ENCODE data around the gene HMSD.
"Not testable (repeated sequence)": the region's sequence is repeated elsewhere in the genome, so short reads cannot be mapped to it uniquely, and the experiment has no call there.

The HMSD gene, protein sequence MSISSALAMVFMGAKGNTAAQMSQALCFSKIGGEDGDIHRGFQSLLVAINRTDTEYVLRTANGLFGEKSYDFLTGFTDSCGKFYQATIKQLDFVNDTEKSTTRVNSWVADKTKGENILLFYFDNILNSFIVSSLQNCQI

DNA sequence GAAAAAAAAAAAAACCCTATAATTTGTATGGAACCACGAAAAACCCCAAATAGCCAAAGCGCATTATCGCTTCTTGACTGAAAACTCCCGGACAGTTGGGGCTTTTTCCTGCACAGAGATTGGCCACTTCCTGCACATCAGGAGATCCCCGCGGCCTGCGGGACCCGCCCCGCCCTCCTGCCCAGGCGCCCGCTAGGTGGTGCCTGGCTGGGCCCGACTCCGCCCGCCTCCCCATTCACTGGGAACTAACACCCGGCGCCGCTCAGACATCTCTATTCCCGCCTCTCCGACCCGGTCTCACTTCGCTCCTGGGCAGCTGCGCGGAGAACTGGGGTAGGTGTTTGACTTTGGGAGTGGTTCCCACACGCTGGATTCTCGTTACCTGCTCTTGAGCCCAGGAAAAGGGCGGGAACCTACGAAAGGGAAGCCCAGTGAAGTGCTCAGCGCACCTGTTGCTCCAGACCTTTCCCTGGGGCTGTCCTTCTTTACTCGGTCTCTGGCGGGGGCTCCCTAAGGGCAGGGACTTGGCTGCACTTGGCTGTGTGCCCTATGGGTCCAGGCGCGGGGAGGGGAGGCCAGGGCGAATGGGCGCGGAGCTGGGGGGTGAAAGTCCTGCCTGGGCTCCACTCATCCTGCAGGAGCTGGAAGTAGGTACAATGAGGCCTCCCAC is at the start of gene HMSD:
Gene HMSD (plus strand): TSS at position 234 of the 670 bp plus-strand sequence. CDS start 4,155 bp downstream, outside the sequence.
- ATAC-seq (peak; percentile 92), DNase-seq (peak; percentile 79)

DNA sequence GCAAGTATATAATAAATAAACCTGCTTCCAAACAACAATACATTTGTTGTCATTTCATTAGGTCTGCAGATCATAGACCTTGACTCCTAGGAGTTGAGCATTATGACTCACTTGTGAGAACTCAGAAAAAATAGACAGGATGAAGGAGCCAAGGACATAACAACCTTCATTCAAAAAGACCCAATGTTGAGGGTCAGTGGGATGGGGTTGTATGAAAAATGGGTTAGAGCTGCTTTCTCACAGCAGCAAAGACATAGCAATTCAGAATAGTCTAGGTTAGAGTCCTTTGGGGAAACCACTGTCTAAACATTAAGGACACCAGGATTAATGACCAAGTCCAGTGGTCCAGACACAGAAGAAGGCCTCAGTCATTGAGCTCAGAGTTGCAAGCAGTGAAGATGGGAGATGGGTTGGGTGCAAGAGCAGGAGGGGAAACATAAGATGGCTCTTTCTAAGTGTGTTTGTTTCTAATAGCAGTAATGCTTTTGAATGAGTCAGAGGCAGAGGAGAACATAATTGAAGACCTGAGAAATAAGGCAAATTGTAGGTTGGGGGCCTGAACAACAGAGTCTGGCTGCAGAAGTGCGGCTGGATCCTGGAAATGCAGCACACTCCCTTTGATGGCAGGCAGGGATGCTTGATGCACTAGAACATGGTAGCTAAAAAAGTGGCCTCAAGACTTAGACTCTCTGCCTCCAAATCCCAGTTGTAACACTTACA is 45.1 kb upstream of the HMSD start:
- ATAC-seq (no peak), DNase-seq (no peak)

DNA sequence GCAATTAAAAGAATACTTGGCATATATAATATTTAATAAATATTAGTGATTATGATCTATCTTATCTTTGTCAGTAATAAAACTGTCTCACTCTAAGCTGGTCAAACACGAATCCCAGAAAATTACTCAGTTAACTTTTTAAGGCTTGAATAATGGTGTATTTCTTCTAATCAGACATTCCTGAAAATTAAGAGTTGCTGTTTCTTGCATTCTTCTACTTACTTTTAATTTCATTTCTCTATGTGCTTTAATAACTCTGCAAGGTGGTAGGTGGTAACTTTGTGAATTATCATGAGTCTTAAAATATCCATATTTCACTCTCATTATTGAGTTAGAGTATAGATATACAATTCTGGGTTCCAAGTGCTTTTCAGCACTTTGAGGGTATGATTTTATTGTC is 44.4 kb upstream of the HMSD start:
- ATAC-seq = no peak
- no peak for DNase-seq

DNA sequence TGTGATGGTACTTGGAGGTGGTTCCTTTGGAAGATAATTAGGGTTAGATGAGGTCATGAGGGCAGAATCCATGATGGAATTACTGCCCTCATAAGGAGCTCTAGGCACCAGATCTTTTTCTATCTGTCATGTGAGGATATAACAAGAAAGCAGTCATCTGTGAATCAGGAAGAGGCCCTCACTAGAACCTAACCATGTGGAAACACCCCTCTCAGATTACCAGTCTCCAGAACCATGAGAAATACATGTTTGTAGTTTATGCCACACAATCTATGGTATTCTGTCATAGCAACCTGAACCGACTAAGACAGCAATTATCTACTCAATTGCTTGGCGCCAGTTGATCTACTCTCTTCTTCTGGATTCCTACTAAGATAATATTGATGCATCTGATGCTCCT is 43.7 kb upstream of the HMSD start:
- no peak for ATAC-seq

DNA sequence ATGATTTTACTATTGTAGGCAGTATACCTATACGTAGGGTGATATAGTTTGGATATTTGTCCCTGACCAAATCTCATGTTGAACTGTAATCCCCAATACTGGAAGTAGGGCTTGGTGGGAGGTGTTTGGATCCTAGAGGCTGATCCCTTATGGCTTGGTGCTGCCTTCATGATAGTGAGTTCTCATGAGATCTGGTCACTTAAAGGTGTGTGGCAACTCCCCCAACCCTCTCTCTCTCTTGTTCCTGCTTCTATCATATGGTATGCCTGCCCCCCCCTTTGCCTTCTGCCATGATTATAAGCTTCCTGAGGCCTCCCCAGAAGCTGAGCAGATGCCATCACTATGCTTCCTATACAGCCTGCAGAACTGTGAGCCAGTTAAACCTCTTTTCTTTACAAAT is 43.0 kb upstream of the HMSD start:
- ATAC-seq = no peak

More for the DNA sequence above, 43.7 kb upstream of the HMSD start:
- no peak for DNase-seq

DNA sequence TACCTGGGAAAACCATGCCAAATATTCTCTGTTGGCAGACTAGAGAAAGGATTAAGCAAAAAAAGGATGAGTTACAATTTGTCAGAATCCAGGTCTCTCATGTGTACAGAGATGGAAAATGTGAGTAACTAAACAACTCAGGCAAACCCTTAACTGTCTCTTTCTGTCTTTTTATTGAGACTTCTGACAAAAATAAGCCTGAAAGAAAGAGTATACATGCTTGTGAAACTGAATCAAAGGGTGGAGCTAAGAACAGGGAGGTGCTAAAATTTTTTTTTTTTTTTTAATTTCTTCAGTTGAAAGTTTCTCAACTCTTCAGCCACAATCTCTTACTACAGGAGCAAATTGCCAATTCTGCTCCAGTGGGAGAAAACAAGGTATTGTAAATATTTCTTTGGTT is 41.4 kb upstream of the HMSD start, which contains the start of gene SERPINB10:
Gene SERPINB10 (plus strand): TSS at position 295 of the 400 bp plus-strand sequence. CDS start 7,553 bp downstream, outside the sequence.
- no peak for DNase-seq
- ATAC-seq = no peak

More for the DNA sequence above, 43.0 kb upstream of the HMSD start:
- DNase-seq = no peak

DNA sequence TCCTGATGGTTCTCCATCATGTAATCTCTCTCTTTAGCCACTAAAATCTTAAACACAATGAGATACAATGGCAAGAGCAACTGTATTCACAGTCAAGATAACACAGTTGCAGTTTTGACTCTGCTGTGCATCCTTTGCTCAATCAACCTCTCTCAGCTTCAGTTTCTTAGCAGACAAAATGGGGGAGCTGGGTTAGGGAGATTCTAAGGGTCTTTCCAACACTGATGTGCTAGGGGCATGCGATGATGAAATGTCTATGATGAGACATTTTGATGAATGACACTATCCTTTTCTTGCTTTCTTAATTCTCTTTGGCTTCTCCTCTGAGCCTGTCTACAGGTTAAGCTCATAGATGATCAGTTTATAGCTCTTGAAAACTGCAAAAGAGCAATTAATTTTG is 40.2 kb upstream of the HMSD start:
- ATAC-seq (no peak), DNase-seq (no peak)

DNA sequence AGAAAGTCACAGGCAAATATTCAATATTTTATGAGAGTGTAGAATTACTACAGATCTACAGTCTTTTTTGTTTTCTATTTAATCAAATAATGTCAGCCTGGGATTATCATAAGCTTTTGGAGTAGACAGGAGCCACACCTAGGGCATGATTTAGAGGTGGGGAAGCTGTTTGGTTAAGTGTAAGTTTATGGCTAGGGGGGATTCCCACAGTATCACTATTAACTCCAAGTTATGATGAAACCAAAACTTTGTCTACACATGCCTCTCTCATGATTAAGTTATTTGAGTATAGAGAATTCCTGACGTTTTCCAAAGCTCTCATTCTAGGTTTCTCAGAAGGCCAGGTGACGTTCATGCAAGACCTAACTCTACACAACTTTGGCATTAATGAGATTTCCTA is 39.2 kb upstream of the HMSD start:
- DNase-seq (no peak), ATAC-seq (no peak)

DNA sequence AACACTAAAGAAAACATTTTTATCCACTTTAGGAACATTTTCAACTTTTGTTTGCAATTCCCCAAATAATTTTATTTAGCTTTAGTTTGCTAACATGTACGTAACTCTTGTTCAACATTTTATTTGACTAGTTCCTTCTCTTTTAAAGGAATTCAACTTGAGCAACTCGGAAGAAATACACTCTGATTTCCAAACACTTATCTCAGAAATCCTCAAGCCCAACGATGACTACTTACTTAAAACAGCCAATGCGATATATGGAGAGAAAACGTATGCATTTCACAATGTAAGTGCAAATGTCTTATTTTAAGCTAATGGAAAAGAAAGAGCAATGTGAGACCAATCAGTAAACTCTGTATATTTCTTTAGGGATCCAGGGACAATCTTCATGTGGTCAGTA is 31.3 kb upstream of the HMSD start:
- no peak for DNase-seq
- no peak for ATAC-seq

DNA sequence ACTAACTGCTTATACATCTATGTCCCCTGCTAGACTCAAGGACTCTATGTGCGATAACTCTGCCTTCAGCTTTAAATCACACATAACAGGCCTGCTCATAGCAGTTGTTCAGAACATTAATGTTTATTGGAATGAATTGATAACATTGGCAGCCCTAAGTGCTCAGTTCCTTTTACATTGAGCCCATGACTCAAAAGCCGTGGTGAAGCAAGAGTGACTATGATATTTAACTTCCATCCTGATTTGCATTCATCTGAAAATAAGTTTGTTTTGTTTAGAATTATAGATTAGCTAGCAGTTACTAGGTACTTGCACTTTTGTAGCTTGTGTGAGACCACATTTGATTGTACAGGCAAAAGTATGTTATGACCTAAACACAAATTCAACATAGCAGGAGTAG is 27.1 kb upstream of the HMSD start:
- no peak for DNase-seq
- ATAC-seq = no peak

DNA sequence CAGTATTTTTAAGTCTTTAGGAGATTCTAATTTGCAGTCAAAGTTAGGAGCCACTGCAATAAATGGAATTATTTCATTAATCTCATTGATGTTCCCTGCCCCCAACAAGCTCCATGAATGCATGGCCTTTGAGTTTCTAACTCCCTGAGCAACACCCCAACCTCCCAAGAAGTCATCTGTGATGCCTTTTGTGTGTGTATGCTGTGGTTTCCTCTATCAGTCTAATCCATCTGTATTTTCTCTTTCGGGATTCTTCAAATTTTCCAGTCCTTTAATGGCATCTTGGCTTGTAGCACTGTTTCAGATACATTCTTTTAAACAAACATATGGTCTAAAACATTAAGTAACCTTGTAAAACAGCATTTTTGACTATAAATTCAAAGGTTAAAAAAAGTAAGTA is 24.6 kb upstream of the HMSD start:
- no peak for DNase-seq

DNA sequence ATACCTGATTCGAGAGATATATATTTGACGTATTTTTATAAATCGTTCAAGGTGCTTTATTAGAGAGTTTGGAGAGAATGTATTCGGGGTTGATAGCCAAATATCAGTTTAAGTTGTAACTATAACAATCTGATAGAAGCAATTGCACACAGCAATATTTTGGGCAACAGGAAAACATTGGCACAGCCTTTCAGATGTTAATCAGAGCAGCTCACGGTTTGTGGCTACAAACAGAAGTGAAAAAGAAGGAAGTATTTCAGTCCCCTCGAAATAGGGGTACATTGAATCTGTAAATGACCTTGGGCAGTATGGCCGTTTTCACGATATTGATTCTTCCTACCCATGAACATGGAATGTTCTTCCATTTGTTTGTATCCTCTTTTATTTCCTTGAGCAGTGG is 20.8 kb upstream of the HMSD start:
- ATAC-seq (no peak), DNase-seq (no peak)

More for the DNA sequence above, 24.6 kb upstream of the HMSD start:
- ATAC-seq = no peak

DNA sequence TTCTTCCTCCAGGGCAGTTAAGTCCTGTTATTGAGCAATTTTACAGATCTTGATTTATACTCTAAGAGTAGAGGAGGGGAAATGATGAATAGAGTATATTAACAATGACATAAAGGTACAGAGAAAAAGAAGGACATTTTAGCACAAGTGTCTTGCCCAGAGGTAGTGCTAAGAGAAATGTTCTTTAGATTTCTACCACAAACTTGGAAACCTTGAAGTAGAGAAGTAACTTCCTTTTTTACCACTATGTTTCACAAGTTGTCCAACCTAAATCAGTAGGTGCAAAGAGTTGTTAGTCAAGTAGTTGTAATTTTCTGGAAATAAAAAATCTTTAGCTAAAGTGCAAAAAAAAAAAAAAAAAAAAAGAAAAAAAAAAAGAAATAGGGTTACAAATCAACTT is 19.7 kb upstream of the HMSD start:
- ATAC-seq, DNase-seq: not testable (repeated sequence)

DNA sequence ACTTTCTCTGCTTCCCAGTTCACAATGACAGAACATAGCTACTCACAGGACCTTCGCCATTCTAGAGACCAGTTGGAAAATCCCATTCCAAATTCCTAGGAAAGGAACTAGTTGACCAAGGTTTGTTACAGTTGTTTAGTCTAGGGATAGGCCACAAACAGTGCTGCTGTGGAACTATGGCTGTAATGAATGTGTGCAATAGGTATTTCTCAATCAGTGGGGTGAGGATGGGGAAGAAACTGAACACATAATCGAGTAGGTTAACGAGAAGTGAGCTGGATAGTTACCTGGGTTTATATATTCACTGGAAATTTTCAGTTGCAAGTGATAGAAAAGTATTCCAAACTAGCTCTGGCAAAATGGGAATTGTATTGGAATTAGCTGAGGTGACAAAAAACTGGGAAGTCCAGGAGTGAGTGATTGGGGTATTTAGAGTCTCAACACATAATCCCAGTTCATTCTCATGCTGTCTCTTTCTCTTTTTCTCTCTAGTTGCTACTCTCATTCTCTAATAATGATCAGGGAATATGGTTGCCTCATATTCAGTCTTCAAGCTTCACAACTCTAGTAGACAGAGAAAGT is 18.2 kb upstream of the HMSD start:
- no peak for DNase-seq

DNA sequence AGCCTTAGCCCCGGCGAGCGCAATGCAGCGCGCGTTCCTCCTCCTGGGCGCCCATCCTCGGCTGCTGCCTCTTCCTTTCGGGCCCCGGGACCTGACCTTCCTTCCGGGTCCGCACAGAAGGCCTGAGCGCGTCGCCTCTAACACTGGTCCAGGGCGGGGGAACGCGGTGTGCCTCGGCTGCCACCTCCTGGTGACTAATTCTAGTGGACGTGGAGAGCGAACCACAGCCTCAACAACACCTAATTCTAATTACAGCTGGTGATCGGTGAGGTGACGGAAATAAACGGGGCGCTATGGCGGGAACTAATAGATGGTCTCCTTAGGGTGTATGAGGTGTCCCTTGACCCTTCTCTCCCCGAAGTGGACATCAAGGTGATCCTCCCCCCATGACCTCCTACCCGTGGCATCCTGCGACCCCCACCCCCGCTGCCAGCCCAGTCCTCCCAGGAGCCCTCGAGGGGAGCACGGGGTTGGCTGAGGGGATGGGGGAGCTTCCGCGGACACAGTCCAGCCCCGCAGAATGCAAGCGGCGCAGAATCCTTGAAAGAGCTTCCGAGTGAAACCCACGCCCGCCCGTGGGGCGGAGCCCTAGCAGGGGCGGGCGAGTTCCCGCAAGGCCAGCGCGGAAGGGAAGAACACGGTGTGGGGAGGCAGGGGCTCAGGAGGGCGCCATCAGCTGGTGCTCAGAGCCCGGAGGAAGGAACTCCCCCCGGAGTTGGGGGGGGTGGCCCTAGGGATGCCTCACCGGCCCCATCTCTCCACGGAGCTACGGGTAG is 12.8 kb upstream of the HMSD start:
- ATAC-seq (peak; percentile 92), DNase-seq (peak; percentile 76)

More for the DNA sequence above, 18.2 kb upstream of the HMSD start:
- no peak for ATAC-seq

DNA sequence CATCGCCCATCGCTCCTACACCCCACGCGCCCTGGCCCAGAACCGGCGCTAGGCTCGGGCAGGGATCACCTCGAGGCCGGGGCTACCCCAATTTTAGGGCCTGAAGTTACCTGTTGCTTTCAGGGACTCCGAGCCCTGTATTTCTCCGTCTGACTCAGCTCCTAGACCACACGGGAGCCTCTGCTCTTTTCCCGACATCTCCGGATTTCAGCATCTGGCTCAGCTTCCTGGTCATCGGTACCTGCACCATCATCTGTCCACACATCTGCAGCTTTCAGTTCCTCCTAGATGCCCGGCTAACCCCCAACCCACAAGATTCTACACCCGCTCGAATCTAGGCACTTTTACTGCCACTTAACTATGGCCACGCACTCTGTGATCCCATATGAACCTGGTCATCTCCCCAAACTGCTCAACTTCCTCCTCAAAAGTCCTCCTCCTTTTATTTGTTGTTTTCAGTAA is 12.1 kb upstream of the HMSD start:
- no peak for ATAC-seq
- DNase-seq = no peak

DNA sequence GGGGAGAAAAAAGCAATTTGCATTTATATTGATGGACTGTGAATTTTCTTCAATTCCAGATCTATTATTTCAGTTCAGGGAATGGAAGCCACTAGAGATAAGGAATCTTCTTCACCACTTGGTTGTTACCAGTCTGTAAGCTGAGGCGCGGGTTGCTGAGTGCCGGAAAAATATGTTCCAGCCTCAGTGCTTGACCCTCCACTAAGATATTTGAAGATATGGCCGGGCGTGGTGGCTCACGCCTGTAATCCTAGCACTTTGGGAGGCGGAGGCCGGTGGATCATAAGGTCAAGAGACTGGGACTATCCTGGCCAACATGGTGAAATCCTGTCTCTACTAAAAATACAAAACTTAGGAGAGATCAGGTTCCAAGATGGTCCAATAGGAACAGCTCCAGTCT is 9.1 kb upstream of the HMSD start:
- DNase-seq (no peak), ATAC-seq (no peak)

DNA sequence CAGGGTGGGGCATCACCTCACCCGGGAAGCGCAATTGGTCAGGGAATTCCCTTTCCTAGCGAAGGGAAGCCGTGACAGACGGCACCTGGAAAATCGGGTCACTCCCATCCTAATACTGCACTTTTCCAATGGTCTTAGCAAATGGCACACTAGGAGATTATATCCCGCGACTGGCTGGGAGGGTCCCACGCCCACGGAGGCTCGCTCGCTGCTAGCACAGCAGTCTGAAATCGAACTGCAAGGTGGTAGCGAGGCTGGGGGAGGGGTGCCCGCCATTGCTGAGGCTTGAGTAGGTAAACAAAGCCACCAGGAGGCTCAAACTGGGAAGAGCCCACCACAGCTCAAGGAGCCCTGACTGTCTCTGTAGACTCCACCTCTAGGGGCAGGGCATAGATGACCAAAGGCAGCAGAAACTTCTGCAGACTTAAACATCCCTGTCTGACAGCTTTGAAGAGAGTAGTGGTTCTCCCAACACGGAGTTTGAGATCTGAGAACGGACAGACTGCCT is 8.5 kb upstream of the HMSD start:
- not testable (repeated sequence) for DNase-seq, ATAC-seq

DNA sequence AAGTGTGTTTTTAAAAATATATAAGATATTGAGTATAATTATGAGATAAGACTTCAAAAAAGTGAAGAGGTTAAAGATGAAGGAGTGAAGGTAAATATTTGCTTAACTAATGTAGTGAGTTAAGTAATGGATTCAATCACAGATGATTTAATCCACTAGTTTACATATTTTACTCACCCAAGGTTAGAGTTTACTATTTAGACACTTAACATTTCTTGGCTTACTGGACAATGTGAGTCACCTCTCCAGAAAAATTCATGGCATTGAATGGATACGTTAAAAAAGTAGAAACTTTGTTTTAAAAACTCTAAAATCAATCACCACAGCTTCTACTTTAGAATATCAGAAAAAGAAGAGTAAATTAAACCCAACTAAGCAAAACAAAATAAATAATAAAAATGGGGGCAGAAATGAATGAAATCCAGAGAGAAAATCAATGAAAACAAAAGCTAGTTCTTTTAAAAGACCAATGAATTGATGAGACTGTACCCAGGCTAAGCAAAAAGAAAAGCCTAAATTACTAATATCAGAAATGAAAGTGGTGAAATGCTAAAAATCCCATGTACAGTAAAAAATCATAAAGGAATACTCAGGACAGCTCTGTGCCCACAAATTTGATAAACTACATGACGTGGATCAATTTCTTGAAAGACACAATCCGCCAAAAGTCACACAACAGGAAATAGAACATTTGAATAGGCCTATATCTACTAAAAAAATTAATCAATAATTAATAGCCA is 1.9 kb upstream of the HMSD start:
- ATAC-seq (no peak), DNase-seq (no peak)

DNA sequence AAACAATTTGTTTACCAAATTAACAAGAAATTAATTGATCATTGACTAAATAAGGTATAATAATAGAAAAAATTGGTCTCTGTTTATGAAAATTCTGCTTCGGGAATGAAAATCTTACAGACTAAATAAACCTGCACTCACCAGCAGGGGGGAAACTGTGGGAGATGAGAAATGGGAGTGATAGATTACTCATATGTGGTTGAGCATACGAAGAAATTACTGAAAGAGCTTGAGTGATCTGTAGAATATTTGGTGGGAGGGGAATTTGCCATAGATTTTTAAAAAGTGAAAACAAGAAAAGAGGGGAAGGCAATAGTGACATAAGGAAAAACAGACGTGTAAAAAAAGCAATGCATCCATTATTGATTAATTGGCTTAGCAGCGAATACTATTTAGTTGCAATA is 2.2 kb downstream of the HMSD start:
- DNase-seq = peak; percentile 30
- ATAC-seq = peak; percentile 71

DNA sequence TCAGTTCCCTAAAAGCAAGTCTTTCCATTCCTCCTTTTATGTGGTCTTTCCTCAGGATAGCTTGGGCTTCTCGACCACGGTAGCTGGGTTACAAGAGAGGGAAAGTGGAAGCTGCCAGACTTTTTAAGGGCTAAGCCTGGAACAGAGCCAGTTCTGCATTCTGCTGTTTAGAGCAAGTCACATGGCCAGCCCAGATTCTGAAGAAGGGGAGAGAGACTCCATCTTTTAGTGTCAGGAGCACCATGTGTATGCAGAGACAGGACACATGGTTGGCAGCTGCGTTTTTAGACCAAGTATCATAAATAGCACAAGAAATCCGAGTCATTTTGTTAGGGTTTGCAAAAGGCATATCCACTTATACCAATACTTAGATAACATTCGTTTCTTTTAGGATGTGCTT is 4.7 kb downstream of the HMSD start:
- no peak for ATAC-seq
- no peak for DNase-seq
